PC-3 (cell line): Measurements from ENCODE around the gene CHRNB2. TPM values are rescaled to one million over a fixed set of nuclear protein-coding genes. Genes with fewer than 3 reads are reported as not detected.

Experiments used
- ATAC-seq: fragments of 200-7000 bp; cut with Tn5 transposase; 2 replicates; pipeline ENCODE4 v1.9.1; 2020; ENCODE audit warnings: mild to moderate bottlenecking, moderate library complexity
- BruUV-seq: library from RNA; stranded (reverse); fragments of 400-500 nt; replicated peaks from 2 replicates; lab custom pipeline; 2021; lab: Mats Ljungman, UMichigan
- CTCF ChIA-PET: fragments of 300-600 bp; sonication (Branson Sonifier 250); formaldehyde crosslinking; loops from one replicate; lab custom pipeline; 2022; ENCODE audit warnings: antibody characterized with exemption; lab: Charles Lee
- POLR2A ChIA-PET: fragments of 300-600 bp; sonication (Branson Sonifier 250); formaldehyde crosslinking; loops from one replicate; lab custom pipeline; 2022; ENCODE audit warnings: antibody characterized with exemption; ENCODE audit not compliant: unreplicated experiment; lab: Charles Lee
- DNase-seq: peaks from one replicate; pipeline ENCODE4 v3.0.0-alpha.2; 2015
- H2AFZ ChIP-seq: fragments of 300-600 bp; sonication (generic); 2 replicates; pipeline ENCODE4 v1.6.0; 2016; ENCODE audit warnings: antibody characterized with exemption, low read length
- H3F3A ChIP-seq: fragments of 300-600 bp; sonication (generic); one replicate; pipeline ENCODE4 v1.6.0; 2017; ENCODE audit warnings: antibody characterized with exemption, low read length, control low read depth, mild to moderate bottlenecking; ENCODE audit not compliant: unreplicated experiment
- H3K27ac ChIP-seq: fragments of 300-600 bp; sonication (generic); 2 replicates; pipeline ENCODE4 v1.5.1; 2016; ENCODE audit warnings: mild to moderate bottlenecking, low read length
- H3K27me3 ChIP-seq: fragments of 300-600 bp; sonication (generic); 2 replicates; pipeline ENCODE4 v1.6.1; 2016; ENCODE audit warnings: low read length, mixed read lengths
- H3K36me3 ChIP-seq: fragments of 300-600 bp; sonication (generic); 2 replicates; pipeline ENCODE4 v1.6.1; 2016; ENCODE audit warnings: low read depth, mixed run types, low read length, mixed read lengths
- H3K4me1 ChIP-seq: fragments of 300-600 bp; sonication (generic); 2 replicates; pipeline ENCODE4 v1.5.1; 2016; ENCODE audit warnings: low read length; ENCODE audit not compliant: insufficient read depth
- H3K4me2 ChIP-seq: fragments of 300-600 bp; sonication (generic); 2 replicates; pipeline ENCODE4 v1.6.0; 2016; ENCODE audit warnings: low read length
- H3K4me3 ChIP-seq: fragments of 300-600 bp; sonication (generic); 2 replicates; pipeline ENCODE4 v1.5.1; 2016; ENCODE audit warnings: mild to moderate bottlenecking, low read length, mixed read lengths
- H3K79me2 ChIP-seq: fragments of 300-600 bp; sonication (generic); 2 replicates; pipeline ENCODE4 v1.6.1; 2017; ENCODE audit warnings: low read length, mixed read lengths
- H3K9ac ChIP-seq: fragments of 300-600 bp; sonication (generic); 2 replicates; pipeline ENCODE4 v1.6.0; 2016; ENCODE audit warnings: mild to moderate bottlenecking, low read length
- H3K9me2 ChIP-seq: fragments of 300-600 bp; sonication (generic); replicated peaks from 2 replicates; pipeline ENCODE4 v1.6.1; 2016; ENCODE audit warnings: mixed run types, low read length, mixed read lengths
- H3K9me3 ChIP-seq: fragments of 300-600 bp; sonication (generic); 2 replicates; pipeline ENCODE4 v1.6.1; 2016; ENCODE audit warnings: low read length, mixed read lengths
- H4K20me1 ChIP-seq: fragments of 300-600 bp; sonication (generic); 2 replicates; pipeline ENCODE4 v1.6.1; 2016; ENCODE audit warnings: low read length, mixed read lengths
- CTCF ChIP-seq: fragments of 300-600 bp; sonication (generic); conservative IDR thresholded peaks from 2 replicates; pipeline ENCODE4 v1.5.1; 2017; ENCODE audit warnings: antibody characterized with exemption, low read depth, mild to moderate bottlenecking, low read length
- EZH2 ChIP-seq: fragments of 300-600 bp; sonication (generic); IDR thresholded peaks from one replicate; pipeline ENCODE4 v1.6.1; 2017; ENCODE audit warnings: antibody characterized with exemption, mild to moderate bottlenecking, low read length; ENCODE audit not compliant: unreplicated experiment
- EZH2phosphoT487 ChIP-seq: fragments of 300-600 bp; sonication (generic); IDR thresholded peaks from 2 replicates; pipeline ENCODE4 v1.6.1; 2018; ENCODE audit warnings: mild to moderate bottlenecking, antibody characterized with exemption, low read length, borderline replicate concordance
- intact Hi-C: fragments of 100-400 bp; cut with micrococcal nuclease; formaldehyde crosslinking; loops from 2 replicates; pipeline ENCODE4 v1.9.0; 2023
- total RNA-seq: library from RNA; depleted of rRNA; stranded (reverse); fragments of >200 nt; gene quantifications from 2 replicates; pipeline ENCODE4 v1.2.3, GENCODE V29; 2014

Gene CHRNB2
- total RNA-seq, 1 experiment from 2014 or later, result not detected

- ATAC-seq (no peak), DNase-seq (no peak)
- no peaks in the 10 kb centered on the region for H3K79me2 ChIP-seq
- H3K36me3 ChIP-seq, result peaks cover 16% of the 10 kb centered on the region; the same call in 1 of the 2 replicates
- no peak overlapping the region for H3K4me2 ChIP-seq
- no peaks in the 10 kb centered on the region for H3K9me2 ChIP-seq
- no TSS peak for BruUV-seq
- H3F3A ChIP-seq, result no peaks in the 10 kb centered on the region
- TF ChIP-seq EZH2phosphoT487 (no peak), EZH2 (no peak), CTCF (no peak)
- H4K20me1 ChIP-seq, result no peaks in the 10 kb centered on the region
- no peak overlapping the region for H2AFZ ChIP-seq
- intact Hi-C loops, result no loop called here
- no peaks in the 10 kb centered on the region for H3K9me3 ChIP-seq
- ChIA-PET POLR2A (no interaction called here), CTCF (no interaction called here)
- H3K27me3 ChIP-seq, result no peaks in the 10 kb centered on the region
- H3K4me3 ChIP-seq, result no peak overlapping the region
- no peak overlapping the region for H3K9ac ChIP-seq
- H3K4me1 ChIP-seq, result no peaks in the 10 kb centered on the region
- H3K27ac ChIP-seq, result no peak overlapping the region
Measured at GRCh38 chr1:154575951-154576566, 8.5 kb downstream of the CHRNB2 start.

- Histone ChIP-seq H3K9me3 (no peaks in the 10 kb centered on the region), H3K4me1 (no peaks in the 10 kb centered on the region), H3K4me2 (no peak overlapping the region), H3K9me2 (no peaks in the 10 kb centered on the region), H3K27ac (no peak overlapping the region), H2AFZ (no peak overlapping the region), H3K27me3 (no peaks in the 10 kb centered on the region), H3K79me2 (no peaks in the 10 kb centered on the region), H3K36me3 (peaks cover 27% of the 10 kb centered on the region; the same call in 1 of the 2 replicates), H3K9ac (no peak overlapping the region), H3K4me3 (no peak overlapping the region), H4K20me1 (no peaks in the 10 kb centered on the region), H3F3A (no peaks in the 10 kb centered on the region)
- intact Hi-C loops, result no loop called here
- no peak for DNase-seq
- TF ChIP-seq EZH2phosphoT487 (no peak), EZH2 (no peak), CTCF (no peak)
- CTCF ChIA-PET, result no interaction called here
- no TSS peak for BruUV-seq
- no peak for ATAC-seq
- POLR2A ChIA-PET, result no interaction called here
Measured at GRCh38 chr1:154577346-154578057, 9.9 kb downstream of the CHRNB2 start.

- Histone ChIP-seq H3F3A (no peaks in the 10 kb centered on the region), H3K27me3 (no peaks in the 10 kb centered on the region), H3K79me2 (no peaks in the 10 kb centered on the region), H4K20me1 (no peaks in the 10 kb centered on the region), H3K27ac (no peak overlapping the region), H3K9ac (no peak overlapping the region), H3K4me3 (no peak overlapping the region), H3K9me2 (no peaks in the 10 kb centered on the region), H3K36me3 (peaks cover 32% of the 10 kb centered on the region; the same call in 1 of the 2 replicates), H2AFZ (no peak overlapping the region), H3K4me2 (no peak overlapping the region), H3K9me3 (no peaks in the 10 kb centered on the region), H3K4me1 (no peaks in the 10 kb centered on the region)
- intact Hi-C loops, result no loop called here
- POLR2A ChIA-PET, result no interaction called here
- no TSS peak for BruUV-seq
- CTCF ChIA-PET, result no interaction called here
- TF ChIP-seq EZH2, result no peak
- no peak for TF ChIP-seq EZH2phosphoT487
- TF ChIP-seq CTCF, result no peak
- no peak for DNase-seq
- no peak for ATAC-seq
Measured at GRCh38 chr1:154578058-154578418, 10.5 kb downstream of the CHRNB2 start.
